ENCODE results near the gene UBE2N. TPM values are rescaled to one million over a fixed set of nuclear protein-coding genes. Genes with fewer than 3 reads are reported as not detected.

UBE2N gene
- total and polyA plus RNA-seq, 10 of the 15 experiments (the other 5 are each of a cell fraction or from before 2014, with no cell fraction given): 243 to 945 (median 443) TPM

DNA sequence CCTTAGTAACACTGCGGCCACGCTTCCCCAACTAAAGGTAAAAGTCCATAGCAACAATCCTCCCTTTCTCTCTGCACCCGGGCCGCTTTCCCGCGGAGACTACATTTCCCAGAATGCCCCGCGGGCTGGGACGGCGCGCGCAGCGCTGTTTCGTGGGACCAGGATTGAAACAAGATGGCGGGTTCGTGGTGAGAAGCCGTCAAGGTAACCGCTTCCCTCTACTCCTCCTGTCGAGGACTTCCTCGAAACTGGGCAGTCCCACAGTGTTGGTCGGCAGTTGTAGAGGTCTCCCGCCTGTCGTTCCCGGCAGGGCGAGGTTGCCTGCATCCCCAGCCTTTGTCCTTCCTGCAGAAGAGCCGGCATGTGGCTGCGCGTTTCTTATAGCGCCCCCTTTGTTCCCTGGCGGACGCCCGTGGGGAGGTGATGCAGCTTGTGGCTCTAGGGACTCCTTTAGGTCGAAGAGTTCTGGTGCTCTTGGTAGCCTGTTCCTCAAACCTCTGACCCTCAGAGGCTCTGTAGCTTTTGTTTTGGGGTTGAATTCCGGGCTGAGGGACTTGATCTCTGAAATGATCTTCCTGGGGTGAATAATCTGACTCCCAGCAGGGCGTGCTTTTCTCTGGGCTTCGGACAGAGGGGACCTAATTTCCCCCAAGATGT lies 25.7 kb upstream of the UBE2N start, which contains the start of gene MRPL42 (continued):
- TF ChIP-seq, protein P1, sequence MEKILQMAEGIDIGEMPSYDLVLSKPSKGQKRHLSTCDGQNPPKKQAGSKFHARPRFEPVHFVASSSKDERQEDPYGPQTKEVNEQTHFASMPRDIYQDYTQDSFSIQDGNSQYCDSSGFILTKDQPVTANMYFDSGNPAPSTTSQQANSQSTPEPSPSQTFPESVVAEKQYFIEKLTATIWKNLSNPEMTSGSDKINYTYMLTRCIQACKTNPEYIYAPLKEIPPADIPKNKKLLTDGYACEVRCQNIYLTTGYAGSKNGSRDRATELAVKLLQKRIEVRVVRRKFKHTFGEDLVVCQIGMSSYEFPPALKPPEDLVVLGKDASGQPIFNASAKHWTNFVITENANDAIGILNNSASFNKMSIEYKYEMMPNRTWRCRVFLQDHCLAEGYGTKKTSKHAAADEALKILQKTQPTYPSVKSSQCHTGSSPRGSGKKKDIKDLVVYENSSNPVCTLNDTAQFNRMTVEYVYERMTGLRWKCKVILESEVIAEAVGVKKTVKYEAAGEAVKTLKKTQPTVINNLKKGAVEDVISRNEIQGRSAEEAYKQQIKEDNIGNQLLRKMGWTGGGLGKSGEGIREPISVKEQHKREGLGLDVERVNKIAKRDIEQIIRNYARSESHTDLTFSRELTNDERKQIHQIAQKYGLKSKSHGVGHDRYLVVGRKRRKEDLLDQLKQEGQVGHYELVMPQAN (conservative IDR thresholded peaks at IDR 0.05): peak; percentile 88
- TF ChIP-seq, protein P2, sequence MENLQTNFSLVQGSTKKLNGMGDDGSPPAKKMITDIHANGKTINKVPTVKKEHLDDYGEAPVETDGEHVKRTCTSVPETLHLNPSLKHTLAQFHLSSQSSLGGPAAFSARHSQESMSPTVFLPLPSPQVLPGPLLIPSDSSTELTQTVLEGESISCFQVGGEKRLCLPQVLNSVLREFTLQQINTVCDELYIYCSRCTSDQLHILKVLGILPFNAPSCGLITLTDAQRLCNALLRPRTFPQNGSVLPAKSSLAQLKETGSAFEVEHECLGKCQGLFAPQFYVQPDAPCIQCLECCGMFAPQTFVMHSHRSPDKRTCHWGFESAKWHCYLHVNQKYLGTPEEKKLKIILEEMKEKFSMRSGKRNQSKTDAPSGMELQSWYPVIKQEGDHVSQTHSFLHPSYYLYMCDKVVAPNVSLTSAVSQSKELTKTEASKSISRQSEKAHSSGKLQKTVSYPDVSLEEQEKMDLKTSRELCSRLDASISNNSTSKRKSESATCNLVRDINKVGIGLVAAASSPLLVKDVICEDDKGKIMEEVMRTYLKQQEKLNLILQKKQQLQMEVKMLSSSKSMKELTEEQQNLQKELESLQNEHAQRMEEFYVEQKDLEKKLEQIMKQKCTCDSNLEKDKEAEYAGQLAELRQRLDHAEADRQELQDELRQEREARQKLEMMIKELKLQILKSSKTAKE (IDR thresholded peaks at IDR 0.05; ENCODE audit: low read depth, poor library complexity, severe bottlenecking): peak; percentile 69
- TF ChIP-seq ZSCAN29 (IDR thresholded peaks at IDR 0.05) (no peak), TARDBP (IDR thresholded peaks at IDR 0.05; ENCODE audit: borderline replicate concordance) (peak; percentile 56; the same call in 1 of the 2 replicates), EGR1 (IDR thresholded peaks at IDR 0.05; ENCODE audit: borderline replicate concordance in 1 of 2, low read depth in 2 of 2, low read length in 2 of 2) (0 out of 3 replicates have a peak, but pooled peaks of 1 of the 2 experiments have one; percentile 26), POU2F2 (IDR thresholded peaks at IDR 0.05; ENCODE audit: borderline replicate concordance, low read depth, low read length) (peak; percentile 70; the same call in 2 of the 3 replicates), ZZZ3 (IDR thresholded peaks at IDR 0.05; ENCODE audit: control insufficient read depth, insufficient read length, low read depth) (no peak), MYC (IDR thresholded peaks at IDR 0.05; ENCODE audit: insufficient read depth, insufficient read length, insufficient replicate concordance, low read length, severe bottlenecking) (peak; percentile 96), ATF7 (IDR thresholded peaks at IDR 0.05; ENCODE audit: low read depth) (0 out of 2 replicates have a peak, but pooled peaks have one; percentile 36), RELB (IDR thresholded peaks at IDR 0.05; ENCODE audit: low read depth) (peak; percentile 88), IRF5 (IDR thresholded peaks at IDR 0.05; ENCODE audit: borderline replicate concordance) (no peak), STAT1 (conservative IDR thresholded peaks at IDR 0.05) (peak; percentile 78; the same call in 1 of the 2 replicates), SMARCA5 (IDR thresholded peaks at IDR 0.05) (peak; percentile 96; the same call in 1 of the 2 replicates), SMAD5 (IDR thresholded peaks at IDR 0.05; ENCODE audit: low read depth) (peak; percentile 88), ZNF274 (IDR thresholded peaks at IDR 0.05; ENCODE audit: insufficient read depth, insufficient read length) (no peak), CBX3 (IDR thresholded peaks at IDR 0.05; ENCODE audit: borderline replicate concordance, low read depth) (no peak), TCF12 (IDR thresholded peaks at IDR 0.05; ENCODE audit: low read depth, low read length) (0 out of 2 replicates have a peak, but pooled peaks have one; percentile 23), MYB (IDR thresholded peaks at IDR 0.05; ENCODE audit: borderline replicate concordance, low read depth, low read length) (no peak), CBFB (IDR thresholded peaks at IDR 0.05; ENCODE audit: low read depth) (peak; percentile 85; the same call in 1 of the 2 replicates)
- TF ChIP-seq, protein P3, sequence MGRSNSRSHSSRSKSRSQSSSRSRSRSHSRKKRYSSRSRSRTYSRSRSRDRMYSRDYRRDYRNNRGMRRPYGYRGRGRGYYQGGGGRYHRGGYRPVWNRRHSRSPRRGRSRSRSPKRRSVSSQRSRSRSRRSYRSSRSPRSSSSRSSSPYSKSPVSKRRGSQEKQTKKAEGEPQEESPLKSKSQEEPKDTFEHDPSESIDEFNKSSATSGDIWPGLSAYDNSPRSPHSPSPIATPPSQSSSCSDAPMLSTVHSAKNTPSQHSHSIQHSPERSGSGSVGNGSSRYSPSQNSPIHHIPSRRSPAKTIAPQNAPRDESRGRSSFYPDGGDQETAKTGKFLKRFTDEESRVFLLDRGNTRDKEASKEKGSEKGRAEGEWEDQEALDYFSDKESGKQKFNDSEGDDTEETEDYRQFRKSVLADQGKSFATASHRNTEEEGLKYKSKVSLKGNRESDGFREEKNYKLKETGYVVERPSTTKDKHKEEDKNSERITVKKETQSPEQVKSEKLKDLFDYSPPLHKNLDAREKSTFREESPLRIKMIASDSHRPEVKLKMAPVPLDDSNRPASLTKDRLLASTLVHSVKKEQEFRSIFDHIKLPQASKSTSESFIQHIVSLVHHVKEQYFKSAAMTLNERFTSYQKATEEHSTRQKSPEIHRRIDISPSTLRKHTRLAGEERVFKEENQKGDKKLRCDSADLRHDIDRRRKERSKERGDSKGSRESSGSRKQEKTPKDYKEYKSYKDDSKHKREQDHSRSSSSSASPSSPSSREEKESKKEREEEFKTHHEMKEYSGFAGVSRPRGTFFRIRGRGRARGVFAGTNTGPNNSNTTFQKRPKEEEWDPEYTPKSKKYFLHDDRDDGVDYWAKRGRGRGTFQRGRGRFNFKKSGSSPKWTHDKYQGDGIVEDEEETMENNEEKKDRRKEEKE (IDR thresholded peaks at IDR 0.05): no peak
